PC-9 (cell line): Measurements from ENCODE around the gene PKNOX2. TPM values are rescaled to one million over a fixed set of nuclear protein-coding genes. Genes with fewer than 3 reads are reported as not detected.

Experiments
- BruUV-seq: library from RNA; stranded (reverse); fragments of 400-500 nt; replicated peaks from 2 replicates; lab custom pipeline; 2021; lab: Mats Ljungman, UMichigan
- CTCF ChIA-PET: fragments of 300-600 bp; sonication (Branson Sonifier 250); formaldehyde crosslinking; loops from one replicate; lab custom pipeline; 2022; ENCODE audit warnings: antibody characterized with exemption; lab: Charles Lee
- POLR2A ChIA-PET: fragments of 300-600 bp; sonication (Branson Sonifier 250); formaldehyde crosslinking; loops from one replicate; lab custom pipeline; 2022; ENCODE audit warnings: antibody characterized with exemption; ENCODE audit not compliant: unreplicated experiment; lab: Charles Lee
- DNase-seq, 2 experiments: peaks; one replicate each; pipeline versions ENCODE4 v3.0.0 to v3.0.0-alpha.2; 2015 to 2022; ENCODE audit warnings: mixed read lengths in 1 of 2
- H2AFZ ChIP-seq: fragments of 200-600 bp; sonication (generic); 2 replicates; pipeline ENCODE4 v1.8.1; 2017; ENCODE audit warnings: antibody characterized with exemption
- H3F3A ChIP-seq: fragments of 200-600 bp; sonication (generic); 2 replicates; pipeline ENCODE4 v1.8.1; 2017; ENCODE audit warnings: antibody characterized with exemption, mild to moderate bottlenecking, low read depth; ENCODE audit not compliant: insufficient read depth
- H3K27ac ChIP-seq: fragments of 200-600 bp; sonication (generic); 2 replicates; pipeline ENCODE4 v1.6.1; 2016; ENCODE audit warnings: mixed run types
- H3K27me3 ChIP-seq: fragments of 200-600 bp; sonication (generic); 2 replicates; pipeline ENCODE4 v1.6.1; 2016; ENCODE audit warnings: low read depth, mixed run types; ENCODE audit not compliant: insufficient read depth
- H3K36me3 ChIP-seq: fragments of 200-600 bp; sonication (generic); 2 replicates; pipeline ENCODE4 v1.6.1; 2016; ENCODE audit warnings: low read depth, mixed run types
- H3K4me1 ChIP-seq: fragments of 200-600 bp; sonication (generic); replicated peaks from 2 replicates; pipeline ENCODE4 v1.6.1; 2016; ENCODE audit warnings: mixed run types; ENCODE audit not compliant: insufficient read depth
- H3K4me2 ChIP-seq: fragments of 200-600 bp; sonication (generic); 2 replicates; pipeline ENCODE4 v1.6.1; 2017; ENCODE audit warnings: mixed run types
- H3K4me3 ChIP-seq: fragments of 200-600 bp; sonication (generic); 2 replicates; pipeline ENCODE4 v1.6.1; 2016; ENCODE audit warnings: mixed run types
- H3K79me2 ChIP-seq: fragments of 200-600 bp; sonication (generic); 2 replicates; pipeline ENCODE4 v1.6.1; 2017; ENCODE audit warnings: low read depth, mixed run types
- H3K9me2 ChIP-seq: fragments of 200-600 bp; sonication (generic); 2 replicates; pipeline ENCODE4 v1.8.1; 2017; ENCODE audit warnings: mild to moderate bottlenecking; ENCODE audit not compliant: insufficient read depth
- H3K9me3 ChIP-seq: fragments of 200-600 bp; sonication (generic); 2 replicates; pipeline ENCODE4 v1.8.1; 2016; ENCODE audit warnings: low read depth; ENCODE audit not compliant: insufficient read depth
- H4K20me1 ChIP-seq: fragments of 200-600 bp; sonication (generic); 2 replicates; pipeline ENCODE4 v1.8.1; 2017; ENCODE audit not compliant: insufficient read depth
- CTCF ChIP-seq: fragments of 200-600 bp; sonication (generic); conservative IDR thresholded peaks from 2 replicates; pipeline ENCODE4 v1.6.1; 2017; ENCODE audit warnings: mixed run types, antibody characterized with exemption, mild to moderate bottlenecking, moderate library complexity
- EZH2 ChIP-seq: fragments of 200-600 bp; sonication (generic); IDR thresholded peaks from 2 replicates; pipeline ENCODE4 v1.8.0; 2017; ENCODE audit warnings: antibody characterized with exemption, low read depth
- intact Hi-C: fragments of 100-400 bp; cut with micrococcal nuclease; formaldehyde crosslinking; loops from one replicate; pipeline ENCODE4 v1.10.0; 2022; ENCODE audit not compliant: unreplicated experiment
- total RNA-seq: library from RNA; stranded (reverse); gene quantifications from 2 replicates; pipeline ENCODE4 v1.2.3, GENCODE V29; 2021

Gene PKNOX2
- total RNA-seq, 1 experiment from 2014 or later, result not detected

DNA sequence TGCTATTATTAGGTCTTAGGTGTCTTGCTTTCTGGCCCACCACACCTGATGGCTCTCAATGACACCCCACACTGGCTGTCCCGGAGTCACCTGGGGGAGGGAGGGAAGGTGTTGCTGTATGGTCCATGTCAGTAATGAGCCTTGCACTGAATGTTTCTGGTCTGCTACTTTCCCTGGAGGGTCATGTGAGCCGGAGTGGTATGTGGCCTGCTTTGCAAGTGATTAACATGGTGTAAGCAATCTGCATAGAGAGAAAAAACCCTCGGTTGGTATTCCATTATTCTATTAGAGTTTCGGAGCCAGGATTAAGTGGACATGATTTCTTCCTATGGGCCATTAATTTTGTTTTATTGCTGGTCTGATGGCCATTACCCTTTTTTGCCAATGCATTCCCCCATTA lies 63.9 kb downstream of the PKNOX2 start:
- no peak for DNase-seq
- TF ChIP-seq CTCF, result no peak
- TF ChIP-seq EZH2, result no peak
- intact Hi-C loops, result no loop called here
- BruUV-seq, result no TSS peak
- H3K9me3 ChIP-seq, result no peaks in the 10 kb centered on the region
- H3K27ac ChIP-seq, result no peak overlapping the region
- H3K79me2 ChIP-seq, result no peaks in the 10 kb centered on the region
- no peaks in the 10 kb centered on the region for H3K36me3 ChIP-seq
- no peak overlapping the region for H3K4me3 ChIP-seq
- no peak overlapping the region for H3K4me2 ChIP-seq
- H3K9me2 ChIP-seq, result no peaks in the 10 kb centered on the region
- CTCF ChIA-PET, result no interaction called here
- no peaks in the 10 kb centered on the region for H3K27me3 ChIP-seq
- POLR2A ChIA-PET, result no interaction called here
- no peaks in the 10 kb centered on the region for H3F3A ChIP-seq
- no peak overlapping the region for H2AFZ ChIP-seq
- H3K4me1 ChIP-seq, result no peaks in the 10 kb centered on the region
- 0 out of 2 replicates have a peak, but pooled peaks cover 3% of the 10 kb centered on the region for H4K20me1 ChIP-seq

GRCh38 chr11:125228993-125229392 lies 64.4 kb downstream of the PKNOX2 start:
- H4K20me1 ChIP-seq, result 0 out of 2 replicates have a peak, but pooled peaks cover 3% of the 10 kb centered on the region
- no peak for DNase-seq

DNA sequence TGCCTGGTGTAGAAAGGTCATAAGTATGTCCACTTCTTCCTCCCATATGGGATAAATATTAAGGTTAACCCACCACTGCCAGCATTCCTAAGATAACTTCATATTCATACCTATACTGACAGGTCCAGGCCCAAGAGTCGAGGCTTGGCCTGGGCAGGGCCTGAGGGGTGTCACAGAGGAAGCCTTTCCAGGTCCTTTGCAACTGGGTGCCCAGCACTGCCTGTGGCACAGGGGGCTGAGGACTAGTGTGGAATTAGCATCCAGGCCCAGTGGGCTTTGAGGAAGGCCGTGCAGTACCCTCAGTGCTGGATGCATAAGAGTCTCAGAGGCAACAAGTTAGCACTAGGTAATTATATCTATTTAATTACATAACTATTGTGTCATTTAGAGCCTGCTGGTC lies 65.4 kb downstream of the PKNOX2 start:
- Histone ChIP-seq H3K36me3 (no peaks in the 10 kb centered on the region), H3F3A (no peaks in the 10 kb centered on the region), H3K4me2 (no peak overlapping the region), H3K27me3 (no peaks in the 10 kb centered on the region), H3K9me2 (no peaks in the 10 kb centered on the region), H3K27ac (no peak overlapping the region), H4K20me1 (no peaks in the 10 kb centered on the region), H2AFZ (no peak overlapping the region), H3K4me1 (peaks cover 6% of the 10 kb centered on the region), H3K9me3 (no peaks in the 10 kb centered on the region), H3K4me3 (no peak overlapping the region), H3K79me2 (no peaks in the 10 kb centered on the region)
- ChIA-PET CTCF (no interaction called here), POLR2A (no interaction called here)
- no peak for DNase-seq
- TF ChIP-seq EZH2 (no peak), CTCF (no peak)
- intact Hi-C loops, result no loop called here
- BruUV-seq, result no TSS peak

More at GRCh38 chr11:125228993-125229392, 64.4 kb downstream of the PKNOX2 start:
- TF ChIP-seq CTCF (no peak), EZH2 (no peak)
- Histone ChIP-seq H3K9me2 (no peaks in the 10 kb centered on the region), H3K27me3 (no peaks in the 10 kb centered on the region), H3K79me2 (no peaks in the 10 kb centered on the region), H3K27ac (no peak overlapping the region), H3K4me3 (no peak overlapping the region), H3K36me3 (no peaks in the 10 kb centered on the region), H3K9me3 (no peaks in the 10 kb centered on the region), H2AFZ (no peak overlapping the region), H3K4me1 (no peaks in the 10 kb centered on the region), H3F3A (no peaks in the 10 kb centered on the region), H3K4me2 (no peak overlapping the region)
- ChIA-PET POLR2A (no interaction called here), CTCF (no interaction called here)
- no TSS peak for BruUV-seq
- intact Hi-C loops, result no loop called here
